NT2/D1 (cell line): Measurements from ENCODE around the gene DEUP1.

Experiments used
- SUZ12 ChIP-seq: IDR thresholded peaks from 2 replicates; pipeline ENCODE4 v1.6.1; 2011; ENCODE audit not compliant: insufficient read length, insufficient read depth; ENCODE audit errors: extremely low read depth
- YY1 ChIP-seq: IDR thresholded peaks from 2 replicates; pipeline ENCODE4 v1.6.1; 2011; ENCODE audit not compliant: insufficient read length, insufficient read depth
- ZNF274 ChIP-seq: IDR thresholded peaks from 2 replicates; pipeline ENCODE4 v1.6.1; 2011; ENCODE audit warnings: mild to moderate bottlenecking, low read depth, low read length

GRCh38 chr11:93322207-93322606 lies 8.3 kb upstream of the DEUP1 start:
- TF ChIP-seq ZNF274 (no peak), YY1 (no peak), SUZ12 (no peak)
